Measurements from ENCODE around the gene VSTM4. TPM values are rescaled to one million over a fixed set of nuclear protein-coding genes. Genes with fewer than 3 reads are reported as not detected.

VSTM4 gene
- total RNA-seq, 3 donors from 2014 or later (not counting 1 experiment from before 2014, with no cell fraction given), result 0.38 to 0.57 (median 0.45) TPM

GRCh38 chr10:49110684-49111319 lies 4.5 kb downstream of the VSTM4 start:
- DNase-seq (no peak), ATAC-seq (no peak)
- Mint-ChIP-seq H3K4me1 (peaks cover 0 to 5% of the 10 kb centered on the region in 2 donors), H3K9me3 (no peaks in the 10 kb centered on the region), H3K4me3 (no peak overlapping the region), H3K27me3 (ENCODE audit: low read depth in 2 of 2) (peaks cover 7 to 9% of the 10 kb centered on the region in 2 donors), H3K36me3 (no peaks in the 10 kb centered on the region), H3K27ac (no peak overlapping the region)
- TF ChIP-seq CTCF (IDR thresholded peaks at IDR 0.05), result no peak
- 96% methylated on average over 4 of the region's 4 CpGs for WGBS (ENCODE audit: insufficient coverage)
- H3K9me3 ChIP-seq (ENCODE audit: control insufficient read depth, insufficient read depth, low read length), result no peaks in the 10 kb centered on the region
- no peak overlapping the region for H3K27ac ChIP-seq (ENCODE audit: low read length)
- intact Hi-C loops (cut with micrococcal nuclease), result no loop called here
- peaks cover 10% of the 10 kb centered on the region for H3K4me1 ChIP-seq (ENCODE audit: control insufficient read depth, insufficient read depth, low read length)
- no peaks in the 10 kb centered on the region for H3K36me3 ChIP-seq (ENCODE audit: control insufficient read depth, insufficient read depth, low read length)
- H3K4me3 ChIP-seq (ENCODE audit: low read length), result no peak overlapping the region
- peaks cover 7% of the 10 kb centered on the region for H3K27me3 ChIP-seq (ENCODE audit: control insufficient read depth, insufficient read depth, low read length)

DNA sequence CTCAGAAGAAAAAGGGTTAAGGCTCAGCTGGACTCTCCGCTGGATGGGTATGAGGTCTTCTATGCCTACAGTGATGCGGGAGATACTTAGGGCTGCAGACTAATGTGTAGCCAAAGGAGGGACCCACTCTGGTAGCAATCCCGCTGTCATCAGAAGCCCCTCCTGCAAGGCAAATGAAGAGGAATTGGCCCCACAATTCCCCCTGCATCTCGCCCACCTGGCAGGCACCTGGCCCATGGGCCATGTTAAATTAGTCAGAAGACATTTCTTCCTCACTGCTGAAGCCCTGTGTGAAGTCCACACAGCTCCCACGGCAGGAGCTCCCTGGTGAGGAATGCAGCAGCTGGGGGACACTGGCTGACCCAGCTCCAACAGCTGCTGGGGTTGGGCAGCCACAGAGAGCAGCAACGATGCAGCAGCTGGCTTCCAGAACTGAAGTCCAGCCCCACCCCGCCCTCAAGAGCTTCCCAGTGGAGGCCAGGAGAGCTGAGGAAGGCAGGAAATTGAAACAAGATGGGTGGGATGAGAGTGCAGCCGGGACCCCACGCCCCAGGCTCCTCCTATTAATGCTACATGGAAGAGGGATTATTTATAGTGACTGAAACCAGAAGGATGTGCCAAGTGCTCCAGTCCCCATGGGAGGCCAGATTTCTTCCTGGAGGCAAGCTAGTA lies 5.5 kb downstream of the VSTM4 start:
- Histone ChIP-seq H3K27ac (ENCODE audit: low read length) (no peak overlapping the region), H3K4me1 (ENCODE audit: control insufficient read depth, insufficient read depth, low read length) (peaks cover 3% of the 10 kb centered on the region), H3K36me3 (ENCODE audit: control insufficient read depth, insufficient read depth, low read length) (no peaks in the 10 kb centered on the region), H3K27me3 (ENCODE audit: control insufficient read depth, insufficient read depth, low read length) (peaks cover 2% of the 10 kb centered on the region), H3K9me3 (ENCODE audit: control insufficient read depth, insufficient read depth, low read length) (no peaks in the 10 kb centered on the region), H3K4me3 (ENCODE audit: low read length) (no peak overlapping the region)
- 82% methylated on average over 9 of the region's 9 CpGs for WGBS (ENCODE audit: insufficient coverage)
- TF ChIP-seq CTCF (IDR thresholded peaks at IDR 0.05), result no peak
- Mint-ChIP-seq H3K9me3 (no peaks in the 10 kb centered on the region), H3K36me3 (no peaks in the 10 kb centered on the region), H3K27me3 (ENCODE audit: low read depth in 2 of 2) (peaks cover 7 to 9% of the 10 kb centered on the region in 2 donors), H3K27ac (no peak overlapping the region), H3K4me3 (no peak overlapping the region), H3K4me1 (peaks cover 0 to 5% of the 10 kb centered on the region in 2 donors)
- DNase-seq (no peak), ATAC-seq (no peak)
- intact Hi-C loops (cut with micrococcal nuclease), result no loop called here

GRCh38 chr10:49108656-49109055 lies 6.7 kb downstream of the VSTM4 start:
- DNase-seq, result no peak
- ATAC-seq, result no peak
- Mint-ChIP-seq H3K4me3 (no peak overlapping the region), H3K9me3 (no peaks in the 10 kb centered on the region), H3K4me1 (peaks cover 0 to 5% of the 10 kb centered on the region in 2 donors), H3K36me3 (no peaks in the 10 kb centered on the region), H3K27ac (no peak overlapping the region), H3K27me3 (ENCODE audit: low read depth in 2 of 2) (peaks cover 0 to 7% of the 10 kb centered on the region in 2 donors)
- Histone ChIP-seq H3K9me3 (ENCODE audit: control insufficient read depth, insufficient read depth, low read length) (no peaks in the 10 kb centered on the region), H3K36me3 (ENCODE audit: control insufficient read depth, insufficient read depth, low read length) (no peaks in the 10 kb centered on the region), H3K4me3 (ENCODE audit: low read length) (no peak overlapping the region), H3K27ac (ENCODE audit: low read length) (no peak overlapping the region), H3K27me3 (ENCODE audit: control insufficient read depth, insufficient read depth, low read length) (no peaks in the 10 kb centered on the region), H3K4me1 (ENCODE audit: control insufficient read depth, insufficient read depth, low read length) (no peaks in the 10 kb centered on the region)
- TF ChIP-seq CTCF (IDR thresholded peaks at IDR 0.05), result no peak
- 86% methylated on average over 7 of the region's 7 CpGs for WGBS (ENCODE audit: insufficient coverage)
- intact Hi-C loops (cut with micrococcal nuclease), result no loop called here
